LNCaP clone FGC (cell line): ENCODE results near the gene UBE3C.
A peak's percentile ranks its signal among the peaks of the same experiment; 100 is the strongest.
"Not testable (repeated sequence)": the region's sequence is repeated elsewhere in the genome, so short reads cannot be mapped to it uniquely, and the experiment has no call there.

Experiments used
- DNase-seq: peaks from one replicate; pipeline ENCODE4 v3.0.0-alpha.2; 2011; ENCODE audit warnings: low read depth
- H3K4me3 ChIP-seq: 2 replicates; pipeline ENCODE4 v1.5.1; 2011; ENCODE audit warnings: mild to moderate bottlenecking, low read depth, low read length, control low read depth
- CTCF ChIP-seq: IDR thresholded peaks from 2 replicates; pipeline ENCODE4 v1.5.1; 2012; ENCODE audit warnings: mild to moderate bottlenecking; ENCODE audit not compliant: control insufficient read depth, insufficient read depth; ENCODE audit errors: extremely low read depth

The UBE3C gene

DNA sequence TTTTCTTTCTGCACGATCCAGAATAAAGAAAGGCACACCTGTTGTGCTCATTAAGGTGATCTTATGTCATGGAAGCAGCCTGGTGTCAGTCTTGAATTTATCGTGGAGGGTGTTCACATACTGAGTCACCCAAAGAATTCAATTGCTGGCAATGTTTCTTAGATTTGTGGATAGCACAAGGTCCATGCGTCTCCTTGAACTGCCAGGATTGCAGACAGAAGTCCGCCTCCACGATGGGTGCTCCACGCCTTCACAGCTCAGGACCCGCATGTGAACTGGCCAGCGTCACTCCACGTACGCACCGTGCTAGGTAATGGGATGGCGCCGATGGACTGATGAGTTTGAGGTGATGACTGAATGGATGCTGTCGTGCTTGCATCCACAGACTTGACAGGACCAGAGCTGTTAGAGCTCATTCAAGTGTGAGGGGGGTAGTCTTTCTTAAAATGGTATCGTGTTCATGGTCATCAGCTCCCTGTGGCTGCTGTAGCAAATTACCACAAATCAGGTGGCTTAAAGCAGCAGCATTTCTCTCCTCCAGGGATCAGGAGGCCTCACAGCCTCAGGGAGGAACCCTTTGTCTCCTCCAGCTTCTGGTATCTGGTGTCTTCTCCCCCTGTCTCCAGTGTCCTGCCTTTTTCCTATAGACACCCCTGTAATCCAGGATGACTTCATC, 132.7 kb downstream of the UBE3C start:
- no peak for TF ChIP-seq CTCF
- no peak overlapping the region for H3K4me3 ChIP-seq
- no peak for DNase-seq

- H3K4me3 ChIP-seq, result no peak overlapping the region
- no peak for TF ChIP-seq CTCF
- peak; percentile 78 for DNase-seq
These were observed 133.2 kb downstream of the UBE3C start for GRCh38 chr7:157271991-157272324.

DNA sequence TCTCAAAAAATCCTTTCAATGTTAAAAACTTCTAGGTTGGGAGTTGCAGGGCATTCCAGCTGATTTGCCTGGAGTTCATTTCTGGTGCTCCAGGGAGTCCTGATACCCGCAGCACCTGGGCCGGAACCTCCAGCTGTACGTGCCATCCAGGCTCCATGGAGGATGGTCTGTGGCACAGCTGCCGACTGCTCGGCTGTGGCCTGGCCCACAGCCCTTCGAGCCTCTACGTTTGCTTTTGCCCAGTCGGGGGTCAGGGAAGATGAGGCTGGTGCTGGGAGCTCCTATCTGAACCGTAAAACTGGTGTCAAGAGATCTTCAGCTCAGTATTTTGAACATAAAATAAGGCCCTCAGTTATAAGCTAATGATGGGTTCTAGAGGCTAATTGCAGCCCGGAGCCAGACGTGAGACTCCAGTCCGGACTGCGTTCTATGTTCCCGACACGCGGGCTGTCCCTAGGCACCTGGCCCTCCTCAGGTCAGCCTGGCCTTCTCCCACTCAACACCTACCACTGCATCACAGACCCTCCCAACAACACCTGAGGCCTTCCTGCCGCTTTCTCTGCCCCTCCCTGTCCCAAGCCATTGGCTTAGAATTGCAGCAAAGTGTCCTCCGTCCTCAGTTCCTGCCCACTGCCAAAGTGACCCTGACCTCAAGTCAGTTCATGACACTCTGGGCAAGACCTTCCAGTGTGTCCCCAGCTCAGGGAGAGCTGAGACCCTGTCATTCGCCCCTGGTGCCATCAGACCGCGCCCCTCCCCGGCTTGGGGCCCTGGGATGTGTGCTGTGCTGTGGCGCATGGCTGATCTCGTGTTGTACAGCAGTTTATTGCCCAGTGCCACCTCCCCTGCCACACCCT, 133.9 kb downstream of the UBE3C start:
- no peak for DNase-seq
- no peak for TF ChIP-seq CTCF
- no peak overlapping the region for H3K4me3 ChIP-seq

- no peak overlapping the region for H3K4me3 ChIP-seq
- TF ChIP-seq CTCF, result peak; percentile 96
- DNase-seq, result no peak
These were observed 134.7 kb downstream of the UBE3C start for GRCh38 chr7:157273208-157274093.

GRCh38 chr7:157274094-157274634, 135.4 kb downstream of the UBE3C start:
- not testable (repeated sequence) for H3K4me3 ChIP-seq, DNase-seq

DNA sequence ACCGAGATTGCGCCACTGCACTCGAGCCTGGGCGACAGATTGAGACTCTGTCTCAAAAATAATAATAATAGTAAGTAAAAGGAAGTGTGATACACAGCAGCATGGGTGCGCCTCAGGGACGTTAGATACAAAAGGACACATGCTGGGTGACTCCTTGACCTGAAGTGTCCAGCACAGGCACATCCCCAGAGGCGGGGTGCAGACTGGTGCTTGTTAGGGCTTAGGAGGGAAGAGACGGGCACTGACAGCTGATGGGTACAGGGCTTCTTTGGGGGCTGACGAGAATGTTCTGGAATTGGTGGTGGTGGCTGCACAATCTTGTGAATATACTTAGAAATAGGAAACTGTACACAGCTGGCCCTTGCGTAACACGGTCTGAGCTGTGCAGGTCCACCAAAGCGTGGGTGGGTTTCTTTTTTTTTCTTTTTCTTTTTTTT, 136.3 kb downstream of the UBE3C start:
- no peak for DNase-seq
- TF ChIP-seq CTCF, result no peak
- no peak overlapping the region for H3K4me3 ChIP-seq
